Suprapubic skin (tissue), 4 donors: ENCODE results near the gene SYDE2.

Experiments
- CTCF ChIP-seq, 2 donors: fragments of 200-600 bp in 1 of 2; fragments of 450-650 bp in 1 of 2; sonication (generic) in 1 of 2; IDR thresholded peaks; one replicate each; pipeline ENCODE4 v1.5.1; 2016 to 2019; ENCODE audit warnings: antibody characterized with exemption in 2 of 2, mild to moderate bottlenecking in 1 of 2, moderate library complexity in 1 of 2
- EP300 ChIP-seq: sonication (generic); formaldehyde crosslinking; IDR thresholded peaks from one replicate; pipeline ENCODE4 v1.6.1; 2017; ENCODE audit warnings: antibody characterized with exemption
- POLR2A ChIP-seq, 2 donors: fragments of 450-650 bp; IDR thresholded peaks; one replicate each; pipeline ENCODE4 v1.6.1; 2017; ENCODE audit warnings: antibody characterized with exemption in 2 of 2, mild to moderate bottlenecking in 2 of 2, moderate library complexity in 2 of 2
- POLR2AphosphoS5 ChIP-seq, 3 donors: sonication (generic); formaldehyde crosslinking; IDR thresholded peaks; one replicate each; pipeline ENCODE4 v1.6.1; 2017; ENCODE audit warnings: antibody characterized with exemption in 3 of 3

- TF ChIP-seq CTCF (IDR thresholded peaks at IDR 0.05), result no peak
- no peak for TF ChIP-seq POLR2A (IDR thresholded peaks at IDR 0.05)
- TF ChIP-seq EP300, result no peak
- TF ChIP-seq POLR2AphosphoS5 (IDR thresholded peaks at IDR 0.05), result no peak
These were observed 21.3 kb downstream of the SYDE2 start for GRCh38 chr1:85179522-85179921.
